Measurements from ENCODE around the gene UNG.

The UNG gene

DNA sequence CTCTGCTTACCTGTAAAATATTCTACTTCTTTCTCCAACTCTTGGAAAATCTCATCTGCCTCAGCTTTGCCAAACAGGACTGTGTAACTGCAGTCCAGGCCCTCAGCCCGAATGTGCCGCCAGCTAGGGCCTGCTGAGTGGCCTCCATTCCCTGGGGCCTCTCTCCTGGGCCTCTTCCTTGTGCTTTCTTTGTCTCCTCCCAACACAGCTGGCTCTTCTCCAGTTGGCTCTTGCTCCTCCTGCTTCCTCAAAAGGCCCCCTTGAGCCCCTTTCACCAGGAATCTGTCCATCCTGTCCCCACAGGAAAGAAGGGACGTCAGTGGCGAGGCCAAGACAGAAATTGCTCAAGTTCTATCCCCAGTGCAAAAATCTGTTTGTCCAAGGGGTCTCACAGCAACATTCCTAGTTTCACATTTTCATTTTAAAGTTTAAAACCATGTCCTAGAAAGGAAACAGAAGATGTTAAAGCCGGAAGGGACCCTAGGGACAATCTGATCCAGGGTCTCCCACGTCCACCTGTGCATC lies 4.8 kb upstream of the UNG start:
- DNase-seq = no peak

DNA sequence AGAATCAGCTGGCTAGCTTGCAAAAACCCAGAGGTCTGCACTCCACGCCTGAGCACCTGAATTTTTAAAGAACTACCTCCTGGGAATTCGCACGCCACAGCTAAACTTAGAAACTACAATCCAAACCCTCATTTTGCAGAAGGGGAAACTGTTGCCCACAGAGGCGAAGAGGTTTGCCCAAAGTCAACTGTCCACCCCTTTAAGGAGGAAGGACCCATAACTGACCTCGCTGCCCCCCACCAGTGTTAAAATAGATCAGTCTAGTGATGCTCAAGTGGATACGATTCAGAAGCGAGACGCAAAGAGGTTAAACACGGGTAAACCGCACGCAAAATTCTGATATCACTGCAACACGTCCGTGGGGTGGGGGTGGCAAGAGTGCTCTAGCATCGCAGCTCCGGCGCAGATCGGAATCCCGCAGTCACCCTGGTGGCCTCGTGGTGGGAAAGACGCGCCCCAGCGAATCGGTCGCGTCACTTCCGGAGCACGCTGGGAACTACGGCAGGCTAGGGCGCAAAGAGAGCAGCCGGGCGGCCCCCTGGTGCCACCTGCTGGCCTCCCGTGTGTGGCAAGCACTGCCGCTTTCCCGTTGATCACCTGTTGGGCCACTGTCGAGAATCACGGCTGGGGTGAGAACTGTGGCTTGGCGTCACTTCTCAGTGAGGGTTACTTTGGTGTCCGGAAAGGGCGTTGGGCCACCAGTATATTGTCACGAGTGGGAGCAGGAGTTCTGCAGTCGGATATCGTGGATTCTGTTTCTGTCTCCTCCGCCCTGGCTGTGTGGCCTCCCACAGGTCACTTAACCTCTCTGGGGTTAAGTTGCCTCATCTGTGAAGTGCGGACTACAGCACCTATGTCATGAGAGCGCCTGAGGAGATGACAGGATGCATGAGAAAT lies 4.1 kb upstream of the UNG start, which contains the start of gene ALKBH2:
Gene ALKBH2 (minus strand): TSS at position 451 of the 897 bp plus-strand sequence. CDS start 686 bp downstream, outside the sequence.
- DNase-seq = peak; percentile 82

DNA sequence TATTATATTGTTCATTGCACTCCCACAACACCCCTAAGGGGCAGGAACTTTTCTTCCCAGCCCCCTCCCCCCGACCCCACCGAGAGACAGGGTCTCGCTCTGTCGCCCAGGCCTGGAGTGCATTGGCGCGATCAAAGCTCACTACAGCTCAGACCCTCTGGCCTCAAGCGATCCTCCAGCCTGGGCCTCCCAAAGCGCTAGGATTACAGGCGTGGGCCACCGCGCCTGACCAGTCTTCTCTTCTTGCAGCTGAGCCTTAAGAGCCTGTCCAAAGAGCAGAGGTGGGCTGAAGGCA lies 310 bp upstream of the UNG start:
- DNase-seq = no peak

DNA sequence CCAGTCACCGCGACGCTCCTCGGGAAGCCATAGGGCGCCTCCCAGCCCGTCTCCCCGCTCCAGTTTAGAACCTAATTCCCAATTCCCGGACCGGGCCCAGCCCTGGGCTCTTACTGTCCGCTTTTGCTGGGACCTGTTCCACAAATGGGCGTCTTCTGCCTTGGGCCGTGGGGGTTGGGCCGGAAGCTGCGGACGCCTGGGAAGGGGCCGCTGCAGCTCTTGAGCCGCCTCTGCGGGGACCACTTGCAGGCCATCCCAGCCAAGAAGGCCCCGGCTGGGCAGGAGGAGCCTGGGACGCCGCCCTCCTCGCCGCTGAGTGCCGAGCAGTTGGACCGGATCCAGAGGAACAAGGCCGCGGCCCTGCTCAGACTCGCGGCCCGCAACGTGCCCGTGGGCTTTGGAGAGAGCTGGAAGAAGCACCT lies 797 bp downstream of the UNG start:
- no peak for DNase-seq

DNA sequence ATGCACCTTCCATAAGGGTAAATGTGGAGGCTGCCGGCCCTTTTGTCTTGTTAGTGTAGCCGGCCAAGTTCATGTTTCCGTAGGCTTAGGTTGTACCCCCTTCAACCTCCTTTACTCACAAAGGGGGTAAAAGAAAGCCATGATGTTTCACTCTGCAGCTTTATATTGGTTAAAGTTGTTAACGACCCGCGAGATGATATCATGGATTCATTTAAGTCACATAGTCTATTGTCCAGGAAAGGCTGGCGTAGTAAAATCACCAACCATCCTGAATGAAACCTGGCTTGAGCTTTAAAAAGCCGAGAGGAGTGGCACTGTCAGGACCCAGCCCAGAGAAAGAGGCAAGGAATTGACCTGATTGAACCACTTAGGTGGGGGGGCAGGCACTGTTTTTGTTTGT lies 1.3 kb downstream of the UNG start:
- DNase-seq = no peak

DNA sequence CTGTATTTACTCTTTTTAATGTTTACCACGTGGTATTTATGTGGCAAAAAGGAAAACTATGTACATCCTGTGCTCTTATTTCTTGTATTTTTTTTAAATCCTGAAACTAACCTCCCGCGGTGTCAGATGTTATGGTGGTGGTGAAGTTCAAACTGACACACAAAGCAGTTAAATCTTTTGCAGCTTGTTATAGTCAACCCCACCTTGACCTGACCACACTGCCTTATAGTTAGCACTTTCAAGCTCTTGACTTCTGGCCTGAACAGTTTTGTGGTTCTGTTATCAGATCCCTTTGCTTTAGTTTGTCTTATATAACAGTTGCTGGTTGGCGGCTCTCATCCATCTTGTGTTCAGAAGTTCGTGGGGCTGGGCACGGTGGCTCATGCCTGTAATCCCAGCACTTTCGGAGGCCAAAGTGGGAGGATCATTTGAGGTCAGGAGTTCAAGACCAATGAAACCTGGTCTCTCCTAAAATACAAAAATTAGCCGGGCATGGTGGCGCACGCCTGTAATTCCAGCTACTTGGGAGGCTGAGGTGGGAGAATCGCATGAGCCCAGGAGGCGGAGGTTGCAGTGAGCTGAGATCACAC lies 2.1 kb downstream of the UNG start:
- no peak for DNase-seq

DNA sequence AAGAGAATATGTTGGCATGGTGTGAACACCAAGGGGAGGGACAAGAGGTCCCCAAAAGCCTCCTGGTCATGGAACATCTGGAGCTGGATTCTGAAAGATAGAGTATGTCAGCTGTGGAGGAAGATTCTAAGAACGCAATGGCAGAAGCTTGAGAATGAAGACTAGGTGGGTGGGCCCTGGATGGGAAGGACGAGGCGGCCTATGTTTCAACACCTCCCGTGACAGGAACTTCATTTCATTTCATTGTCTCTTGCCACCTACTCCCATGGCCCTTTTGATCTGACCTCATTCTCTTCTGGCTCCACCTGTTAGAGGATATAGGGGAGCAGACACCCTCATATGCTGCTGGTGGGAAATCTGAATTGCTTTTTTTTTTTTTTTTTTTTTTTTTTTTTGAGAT lies 3.3 kb downstream of the UNG start:
- no peak for DNase-seq

DNA sequence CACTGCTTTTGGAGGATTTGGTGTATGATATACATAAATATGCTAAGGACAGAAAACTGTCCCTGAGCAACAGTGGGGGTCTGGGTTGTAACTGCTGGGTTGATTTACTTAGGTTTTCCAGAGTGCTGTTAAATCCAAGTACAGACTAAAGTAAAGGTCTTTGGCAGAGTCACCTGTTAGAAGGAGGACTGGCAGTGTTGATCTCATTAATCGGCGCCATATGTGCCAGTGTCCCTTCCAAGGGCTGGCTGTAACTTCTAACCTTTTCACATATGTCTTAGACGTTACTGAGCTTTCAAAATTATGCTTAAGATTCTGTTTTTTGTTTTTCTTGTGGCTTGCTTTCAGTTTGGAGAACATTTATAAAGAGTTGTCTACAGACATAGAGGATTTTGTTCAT lies 5.1 kb downstream of the UNG start:
- DNase-seq = no peak

DNA sequence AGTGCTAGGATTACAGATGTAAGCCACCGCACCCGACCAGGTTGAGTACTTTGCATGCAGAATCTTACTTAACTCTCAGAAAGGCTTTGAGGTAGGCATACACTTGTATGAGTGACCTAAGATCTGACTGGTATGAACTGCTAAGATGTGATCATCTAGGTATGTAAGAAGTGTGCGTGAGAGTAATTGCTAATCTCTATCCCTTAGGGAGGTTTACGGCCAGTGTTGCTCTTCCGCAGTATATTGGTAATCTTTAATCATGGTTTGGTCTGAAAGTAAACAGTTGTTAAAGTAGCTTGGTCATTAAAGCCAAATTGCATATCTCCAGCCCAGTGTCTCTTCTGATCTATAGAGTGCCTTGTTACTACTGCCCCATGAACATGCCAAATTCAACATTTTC lies 7.8 kb downstream of the UNG start:
- DNase-seq = no peak

DNA sequence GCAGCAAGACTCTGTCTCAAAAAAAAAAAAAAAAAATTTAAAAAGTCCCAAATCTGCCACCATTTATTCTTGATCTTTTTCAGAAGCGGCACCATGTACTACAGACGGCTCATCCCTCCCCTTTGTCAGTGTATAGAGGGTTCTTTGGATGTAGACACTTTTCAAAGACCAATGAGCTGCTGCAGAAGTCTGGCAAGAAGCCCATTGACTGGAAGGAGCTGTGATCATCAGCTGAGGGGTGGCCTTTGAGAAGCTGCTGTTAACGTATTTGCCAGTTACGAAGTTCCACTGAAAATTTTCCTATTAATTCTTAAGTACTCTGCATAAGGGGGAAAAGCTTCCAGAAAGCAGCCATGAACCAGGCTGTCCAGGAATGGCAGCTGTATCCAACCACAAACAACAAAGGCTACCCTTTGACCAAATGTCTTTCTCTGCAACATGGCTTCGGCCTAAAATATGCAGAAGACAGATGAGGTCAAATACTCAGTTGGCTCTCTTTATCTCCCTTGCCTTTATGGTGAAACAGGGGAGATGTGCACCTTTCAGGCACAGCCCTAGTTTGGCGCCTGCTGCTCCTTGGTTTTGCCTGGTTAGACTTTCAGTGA lies 12.5 kb downstream of the UNG start:
- no peak for DNase-seq

DNA sequence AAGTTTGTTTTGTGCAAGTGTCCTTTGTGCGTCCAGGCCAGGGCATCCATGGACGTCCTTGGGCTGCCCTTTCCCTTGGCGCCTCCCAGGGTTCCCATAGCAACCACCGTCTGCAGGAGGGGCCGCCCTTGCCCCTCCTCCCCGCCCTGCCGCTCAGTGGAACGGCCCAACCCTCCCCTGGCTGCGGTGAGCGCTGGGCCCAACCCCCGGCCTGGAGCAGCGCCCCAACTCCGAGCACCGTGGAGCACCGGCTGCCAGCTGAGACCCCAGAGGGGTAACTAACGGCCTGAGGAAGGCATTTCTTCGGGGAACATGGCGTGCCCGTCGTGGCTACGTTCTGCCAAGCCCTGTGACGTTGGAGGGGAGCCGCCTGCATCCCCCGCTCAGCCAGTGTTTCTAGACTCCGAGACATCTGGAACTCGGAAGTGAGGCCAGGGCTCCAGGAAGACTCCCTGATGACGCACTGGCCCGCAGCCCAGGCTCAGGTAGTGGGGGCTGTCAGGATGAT lies 13.6 kb downstream of the UNG start:
- DNase-seq = no peak

DNA sequence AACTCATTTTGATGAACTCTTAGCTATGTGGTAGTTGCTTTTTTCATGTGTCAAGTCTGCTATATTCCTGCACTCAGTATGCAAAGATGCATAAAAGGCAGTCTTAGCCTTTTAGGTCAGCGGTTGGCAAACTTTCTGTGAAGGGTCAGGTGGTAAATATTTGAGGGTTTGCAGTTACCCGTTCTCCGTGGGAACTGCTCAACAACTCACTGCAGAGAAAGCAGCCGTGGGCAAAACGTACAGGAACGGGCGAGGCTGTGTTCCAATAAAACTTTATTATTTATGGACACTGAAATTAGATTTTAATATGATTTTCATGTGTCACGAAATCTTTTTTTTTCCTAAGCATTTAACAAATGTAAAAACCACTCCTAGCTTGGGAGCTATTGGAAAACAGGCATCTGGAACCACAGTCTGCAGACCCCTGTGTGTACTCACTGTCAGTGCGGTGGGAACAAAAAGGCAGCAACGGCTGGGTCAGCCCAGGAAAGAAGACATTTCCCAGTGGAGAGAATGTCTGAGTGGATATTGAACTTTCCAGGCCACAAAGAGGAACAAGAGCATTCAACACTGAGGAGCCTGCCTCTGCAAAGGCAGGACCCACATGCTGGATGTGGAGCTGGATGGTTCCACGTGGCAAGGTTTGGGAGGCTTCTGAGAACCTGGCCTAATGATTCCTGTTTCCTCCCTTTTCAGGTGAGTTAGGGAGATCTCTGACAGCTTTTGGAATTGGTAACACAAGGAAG lies 15.5 kb downstream of the UNG start:
- DNase-seq = no peak

DNA sequence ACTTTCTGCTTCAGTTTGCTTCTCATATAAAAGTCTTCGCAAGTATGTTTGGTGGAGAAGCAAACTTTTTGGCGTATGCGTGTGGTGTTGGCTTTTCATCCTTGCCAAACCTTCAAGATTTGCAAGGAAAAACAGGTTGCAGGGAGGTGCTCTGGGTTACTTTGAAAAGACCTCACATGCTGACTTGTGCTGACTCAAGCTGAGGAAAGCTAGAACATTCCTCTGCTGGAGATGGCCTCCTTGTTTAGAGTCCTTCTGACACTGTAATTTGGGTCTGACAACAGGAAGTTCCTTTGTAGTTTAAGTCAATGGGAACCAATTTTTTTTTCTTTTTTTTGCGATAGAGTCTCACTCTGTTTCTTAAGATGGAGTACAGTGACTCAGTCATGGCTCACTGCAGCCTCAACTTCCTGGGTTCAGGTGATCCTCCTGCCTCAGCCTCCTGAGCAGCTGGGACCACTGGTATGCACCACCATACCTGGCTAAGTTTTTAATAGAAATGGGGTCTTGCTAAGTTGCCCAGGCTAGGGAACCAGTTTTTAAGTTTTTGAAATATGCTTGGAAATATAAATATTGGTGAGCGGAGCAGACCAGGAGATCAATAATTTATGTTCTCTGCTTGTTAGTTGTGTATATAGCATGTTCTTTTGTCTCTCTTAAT lies 16.4 kb downstream of the UNG start:
- no peak for DNase-seq

DNA sequence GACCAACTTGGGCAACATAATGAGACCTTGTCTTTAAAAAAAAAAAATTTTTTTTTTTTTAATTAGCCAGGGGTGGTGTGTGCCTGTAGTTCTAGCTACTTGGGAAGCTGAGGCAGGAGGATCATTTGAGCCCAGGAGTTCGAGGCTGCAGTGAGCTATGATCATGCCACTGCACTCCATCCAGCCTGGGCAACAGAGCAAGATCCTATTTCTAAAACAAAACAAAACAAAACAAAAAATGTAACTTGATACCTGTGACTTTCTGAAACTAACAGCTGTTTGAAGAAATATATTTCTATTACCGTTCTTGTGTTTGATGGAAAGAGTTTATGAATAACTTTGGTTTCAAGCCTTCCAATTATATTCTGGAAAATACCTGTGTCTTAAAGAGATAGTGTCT lies 17.2 kb downstream of the UNG start:
- DNase-seq = no peak

DNA sequence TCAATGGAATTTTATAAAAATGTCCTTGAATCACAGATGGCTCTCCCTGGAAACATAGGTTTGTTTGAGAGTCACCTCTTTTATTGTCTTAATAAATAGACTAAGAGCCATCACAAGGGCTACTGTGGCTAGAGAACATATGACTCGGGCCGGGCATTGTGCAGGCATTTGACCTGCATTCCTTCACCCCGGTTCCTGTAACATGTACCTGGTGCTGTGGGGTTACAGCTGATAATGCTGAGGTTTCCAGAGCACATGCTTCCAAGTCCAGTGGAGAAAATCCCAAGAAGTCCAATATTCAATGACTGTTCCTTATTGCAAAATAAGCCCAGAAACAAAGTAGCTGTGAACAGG lies 18.0 kb downstream of the UNG start:
- DNase-seq = no peak

DNA sequence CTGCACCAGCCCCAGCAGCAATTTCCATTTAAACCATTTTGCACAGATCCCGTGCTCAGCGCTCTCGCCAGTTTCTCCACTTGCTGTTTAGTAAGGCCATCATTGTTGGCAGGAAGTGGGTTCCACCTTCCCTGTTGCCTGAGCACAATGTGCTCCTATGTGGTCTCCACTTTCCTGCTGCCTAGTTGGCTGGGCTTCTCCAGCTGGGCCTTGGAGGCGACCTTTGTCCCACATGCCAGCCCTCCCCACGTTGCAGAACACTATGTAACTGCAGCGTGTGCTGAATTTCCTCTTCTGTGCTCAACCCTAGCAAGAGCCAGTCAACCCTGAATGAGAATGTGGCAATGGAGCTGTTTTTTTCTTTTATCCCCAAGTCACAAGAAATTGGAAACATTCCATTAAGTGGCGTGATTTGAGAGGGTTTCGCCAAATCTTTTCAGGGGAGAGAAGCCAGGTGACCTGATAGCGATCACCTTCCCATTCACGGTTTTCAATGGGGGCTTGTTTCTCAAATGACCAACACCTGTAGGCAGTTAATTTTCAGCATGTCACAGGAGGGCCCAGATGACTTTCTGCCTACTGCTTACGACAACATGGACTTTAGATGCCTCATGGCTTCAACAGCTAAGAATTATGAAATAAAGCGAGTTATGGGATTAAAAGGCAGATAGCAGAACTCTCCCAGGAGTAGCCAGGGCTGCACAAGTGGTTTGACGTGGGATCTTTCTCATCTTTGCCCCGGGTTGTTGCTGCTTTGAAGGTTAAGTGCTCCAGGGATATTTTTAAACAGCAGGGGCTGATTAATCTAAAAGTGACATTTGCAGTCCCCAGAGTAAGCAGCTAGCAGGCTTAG lies 18.6 kb downstream of the UNG start, which contains the start of gene ACACB:
Gene ACACB (plus strand): TSS at position 830 of the 853 bp plus-strand sequence. CDS start 22,819 bp downstream, outside the sequence.
- DNase-seq = no peak

DNA sequence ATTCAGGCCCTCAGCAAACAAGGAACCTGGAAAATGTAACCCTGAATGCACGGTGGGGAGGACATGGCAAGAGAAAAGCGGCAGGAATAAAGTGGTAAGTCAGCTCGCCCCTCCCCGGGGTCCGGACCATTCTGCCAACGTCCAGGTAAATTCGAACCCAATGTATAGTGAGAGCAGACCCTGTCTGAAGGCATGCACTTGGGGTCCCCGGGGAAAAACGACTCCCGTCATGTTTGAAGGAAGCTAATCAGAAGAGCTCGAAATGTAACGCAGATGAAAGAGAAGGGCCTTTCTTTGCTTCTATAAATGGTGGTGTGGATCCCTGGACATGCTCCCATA lies 19.2 kb downstream of the UNG start:
- no peak for DNase-seq

DNA sequence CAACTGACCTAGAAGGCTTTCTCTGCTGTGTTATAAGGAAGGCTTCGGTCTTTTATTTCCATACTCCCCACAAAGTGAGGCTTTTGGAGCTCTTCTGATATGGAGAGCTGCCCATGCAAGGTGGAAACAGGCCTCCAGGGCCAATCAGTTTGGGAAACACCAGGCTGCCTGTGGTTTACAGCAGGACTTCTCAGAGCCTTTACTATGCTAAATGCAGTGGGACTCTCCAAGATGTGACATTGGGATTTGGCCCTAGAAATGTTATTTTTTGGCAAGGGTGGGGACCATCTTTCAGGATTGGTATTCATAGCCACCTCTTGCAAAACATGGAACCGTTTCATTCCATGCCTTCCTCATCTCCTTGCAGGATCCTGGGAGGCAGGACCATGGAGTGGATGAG lies 22.7 kb downstream of the UNG start:
- DNase-seq = no peak

DNA sequence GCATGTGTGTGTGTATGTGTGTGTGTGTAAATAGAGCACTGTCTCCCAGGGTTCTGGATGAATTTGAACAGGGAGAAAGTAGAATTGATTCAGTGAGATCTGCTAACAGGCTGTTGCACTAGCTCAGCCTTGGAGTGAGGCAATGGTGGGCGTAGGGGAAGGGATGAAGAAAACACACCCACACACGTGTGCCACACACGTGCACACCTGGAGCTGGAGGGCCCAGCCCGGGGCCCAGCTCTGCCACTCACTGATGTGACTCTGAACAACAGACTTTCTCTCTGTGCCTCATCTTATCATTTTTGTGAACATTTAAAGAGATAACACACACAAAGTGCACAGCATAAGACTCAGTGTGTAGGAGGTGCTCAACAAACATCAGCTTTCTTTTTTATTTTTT lies 23.2 kb downstream of the UNG start:
- no peak for DNase-seq

DNA sequence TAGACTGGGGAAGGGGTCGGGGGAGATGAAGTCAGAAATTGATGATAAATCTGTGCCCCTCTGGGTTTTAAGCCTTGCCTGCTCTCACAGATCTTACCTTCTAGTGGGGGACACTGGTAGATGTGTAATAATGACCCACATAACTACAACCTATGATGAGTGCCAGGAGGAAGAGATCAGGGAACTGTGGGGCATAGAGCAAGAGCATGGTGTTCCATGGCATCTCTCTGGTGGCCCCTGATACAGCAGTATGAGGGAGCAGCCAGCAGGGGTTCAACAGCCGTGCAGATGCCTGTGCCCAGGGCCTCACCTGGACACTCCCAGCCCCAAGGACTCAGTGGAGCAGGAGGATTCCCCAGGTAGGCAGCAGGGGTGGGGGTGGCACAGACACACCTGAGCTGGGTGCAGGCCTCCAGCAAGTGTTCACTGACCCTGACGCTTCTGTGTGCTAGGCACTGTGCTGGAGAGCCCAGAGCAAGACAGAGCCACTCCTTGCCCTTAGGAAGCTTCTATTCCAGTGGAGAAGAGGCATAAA lies 24.0 kb downstream of the UNG start:
- DNase-seq = no peak

DNA sequence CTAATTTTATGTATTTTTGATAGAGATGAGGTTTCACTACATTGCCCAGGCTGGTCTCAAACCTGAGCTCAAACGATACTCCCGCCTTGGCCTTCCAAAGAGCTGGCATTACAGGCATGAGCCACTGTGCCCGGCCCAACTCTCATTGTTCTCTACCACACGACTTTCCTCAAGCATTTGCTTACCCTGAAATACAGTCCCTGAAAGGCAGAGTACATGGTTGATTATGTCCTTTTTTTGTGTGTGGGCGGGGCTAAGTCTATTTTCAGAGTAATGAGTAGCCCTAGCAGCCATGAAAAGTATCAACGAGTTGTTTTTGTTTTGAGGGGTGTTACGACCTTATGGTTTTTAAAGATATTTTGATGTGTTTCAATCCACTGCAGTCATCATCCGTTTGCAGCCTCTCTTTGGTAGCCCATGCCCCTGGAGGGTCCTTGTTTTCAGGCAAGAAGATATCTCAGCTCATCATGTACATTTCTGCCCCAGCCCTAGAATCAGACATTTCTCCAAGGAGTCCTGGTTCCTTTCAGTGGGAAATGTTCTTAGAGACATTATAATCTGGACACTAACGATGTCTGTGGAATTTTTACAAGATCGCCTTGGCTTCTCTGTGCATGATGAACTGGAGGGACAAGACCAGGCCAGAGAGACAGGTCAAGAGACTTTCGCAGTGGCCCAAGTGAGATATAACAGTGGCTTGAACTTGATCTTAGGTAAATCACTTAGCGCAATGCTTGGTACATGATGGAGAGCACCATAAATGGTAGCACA lies 27.7 kb downstream of the UNG start:
- no peak for DNase-seq
